Body of pancreas (tissue), 4 donors: ENCODE results near the gene MMD2.

ENCODE experiments used
- CTCF ChIP-seq, 7 experiments: fragments of 450-650 bp in 4 of 7; fragments of 200-600 bp in 3 of 7; sonication (generic) in 3 of 7; IDR thresholded peaks; one replicate each; pipeline ENCODE4 v1.5.1; 2016 to 2019; ENCODE audit warnings: antibody characterized with exemption in 7 of 7
- POLR2A ChIP-seq, 3 donors: fragments of 450-650 bp; IDR thresholded peaks; one replicate each; pipeline ENCODE4 v1.6.1; 2016; ENCODE audit warnings: antibody characterized with exemption in 3 of 3, mild to moderate bottlenecking in 2 of 3

DNA sequence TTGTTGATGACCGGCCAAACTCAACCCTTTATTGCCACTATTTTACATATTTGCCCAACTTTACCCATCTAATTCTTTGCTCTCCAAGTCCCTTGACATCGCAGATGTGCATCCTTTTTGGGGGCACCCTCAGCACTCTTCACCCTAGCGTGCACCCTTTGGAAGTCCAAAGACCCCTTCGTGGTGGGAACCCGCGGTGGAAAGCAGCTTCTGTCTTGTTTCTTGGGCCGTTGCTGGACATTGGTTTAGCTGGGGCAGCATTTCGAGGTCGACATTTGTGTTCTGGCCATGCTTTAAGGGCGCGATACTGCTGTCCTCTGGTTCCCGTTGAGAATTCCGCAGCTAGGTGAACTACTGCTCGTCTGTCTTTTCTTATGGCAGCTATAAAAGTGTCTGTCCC, 96.8 kb downstream of the MMD2 start:
- TF ChIP-seq CTCF (IDR thresholded peaks at IDR 0.05) (no peak), POLR2A (IDR thresholded peaks at IDR 0.05) (no peak)
